Kidney epithelial cell (primary cell): ENCODE measurements around the gene AK4. TPM values are rescaled to one million over a fixed set of nuclear protein-coding genes. Genes with fewer than 3 reads are reported as not detected.

Experiments used
- DNase-seq: peaks from one replicate; pipeline ENCODE4 v3.0.0-alpha.2; 2010; ENCODE audit warnings: low read depth
- H3K27me3 ChIP-seq: 2 replicates; pipeline ENCODE4 v1.6.0; 2011; ENCODE audit warnings: low read length; ENCODE audit not compliant: control insufficient read depth, insufficient read depth
- H3K36me3 ChIP-seq: 2 replicates; pipeline ENCODE4 v1.5.1; 2011; ENCODE audit warnings: low read length; ENCODE audit not compliant: control insufficient read depth, insufficient read depth
- H3K4me3 ChIP-seq: 2 replicates; pipeline ENCODE4 v1.5.1; 2011; ENCODE audit warnings: low read depth, mild to moderate bottlenecking, control low read depth, low read length
- total RNA-seq: library from RNA; depleted of rRNA; stranded (reverse); fragments of >200 nt; gene quantifications from 2 replicates; pipeline ENCODE4 v1.2.3, GENCODE V29; 2015
- TF ChIP-seq, protein P1 (sequence below): IDR thresholded peaks from 2 replicates; pipeline ENCODE4 v1.5.1; 2011; ENCODE audit warnings: mild to moderate bottlenecking, moderate library complexity, low read length, control low read depth, inconsistent platforms; ENCODE audit not compliant: insufficient read depth, poor library complexity, severe bottlenecking

The AK4 gene
- total RNA-seq, 1 donor from 2014 or later, result 25.2 TPM

DNA sequence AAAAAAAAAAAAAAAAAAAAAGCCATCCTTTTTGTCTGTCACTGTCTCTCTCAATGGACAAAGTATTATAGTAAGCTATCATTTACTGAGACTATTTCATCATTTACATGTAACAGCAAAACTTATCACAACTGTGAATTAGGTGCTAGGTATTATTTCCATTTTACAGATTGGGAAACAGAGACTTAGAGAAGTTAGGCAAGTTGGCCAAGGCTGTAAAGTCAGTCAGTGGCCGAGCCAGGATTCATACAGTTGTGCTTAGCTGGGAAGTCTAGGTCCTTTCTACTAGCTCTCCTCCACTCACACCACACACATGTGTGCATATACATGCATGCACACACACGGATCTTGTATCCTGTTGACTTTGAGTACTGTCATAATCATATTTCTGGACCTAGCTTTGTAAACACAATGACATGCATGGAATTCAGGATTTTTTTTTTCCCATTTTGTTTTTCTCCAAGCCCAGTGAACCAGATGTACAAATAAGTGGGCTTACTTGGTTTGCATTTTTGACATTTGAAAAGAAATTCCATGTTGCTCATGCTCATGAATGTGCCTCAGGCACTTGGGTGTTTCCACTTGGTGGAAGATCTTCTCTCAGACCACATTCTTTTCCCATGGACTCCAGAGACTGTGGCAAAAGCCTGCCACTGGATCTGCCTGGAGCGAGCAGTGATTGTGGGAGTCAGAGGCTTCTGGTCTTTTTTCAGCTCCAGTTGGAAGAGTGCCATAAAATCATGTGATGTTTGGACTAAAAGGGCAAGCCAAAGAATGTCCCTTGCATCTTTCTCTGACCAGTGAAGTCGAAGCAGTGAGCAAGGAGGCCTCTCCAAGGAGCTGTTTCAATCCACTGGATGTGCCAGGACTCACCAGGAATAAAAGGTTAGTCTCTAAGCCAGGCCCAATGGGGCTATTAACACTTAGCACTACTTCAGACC is 99.7 kb downstream of the AK4 start:
- peak; percentile 54 for DNase-seq
- Histone ChIP-seq H3K4me3 (no peak overlapping the region), H3K36me3 (no peaks in the 10 kb centered on the region), H3K27me3 (no peaks in the 10 kb centered on the region)
- TF ChIP-seq, protein P1, sequence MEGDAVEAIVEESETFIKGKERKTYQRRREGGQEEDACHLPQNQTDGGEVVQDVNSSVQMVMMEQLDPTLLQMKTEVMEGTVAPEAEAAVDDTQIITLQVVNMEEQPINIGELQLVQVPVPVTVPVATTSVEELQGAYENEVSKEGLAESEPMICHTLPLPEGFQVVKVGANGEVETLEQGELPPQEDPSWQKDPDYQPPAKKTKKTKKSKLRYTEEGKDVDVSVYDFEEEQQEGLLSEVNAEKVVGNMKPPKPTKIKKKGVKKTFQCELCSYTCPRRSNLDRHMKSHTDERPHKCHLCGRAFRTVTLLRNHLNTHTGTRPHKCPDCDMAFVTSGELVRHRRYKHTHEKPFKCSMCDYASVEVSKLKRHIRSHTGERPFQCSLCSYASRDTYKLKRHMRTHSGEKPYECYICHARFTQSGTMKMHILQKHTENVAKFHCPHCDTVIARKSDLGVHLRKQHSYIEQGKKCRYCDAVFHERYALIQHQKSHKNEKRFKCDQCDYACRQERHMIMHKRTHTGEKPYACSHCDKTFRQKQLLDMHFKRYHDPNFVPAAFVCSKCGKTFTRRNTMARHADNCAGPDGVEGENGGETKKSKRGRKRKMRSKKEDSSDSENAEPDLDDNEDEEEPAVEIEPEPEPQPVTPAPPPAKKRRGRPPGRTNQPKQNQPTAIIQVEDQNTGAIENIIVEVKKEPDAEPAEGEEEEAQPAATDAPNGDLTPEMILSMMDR, result no peak

DNA sequence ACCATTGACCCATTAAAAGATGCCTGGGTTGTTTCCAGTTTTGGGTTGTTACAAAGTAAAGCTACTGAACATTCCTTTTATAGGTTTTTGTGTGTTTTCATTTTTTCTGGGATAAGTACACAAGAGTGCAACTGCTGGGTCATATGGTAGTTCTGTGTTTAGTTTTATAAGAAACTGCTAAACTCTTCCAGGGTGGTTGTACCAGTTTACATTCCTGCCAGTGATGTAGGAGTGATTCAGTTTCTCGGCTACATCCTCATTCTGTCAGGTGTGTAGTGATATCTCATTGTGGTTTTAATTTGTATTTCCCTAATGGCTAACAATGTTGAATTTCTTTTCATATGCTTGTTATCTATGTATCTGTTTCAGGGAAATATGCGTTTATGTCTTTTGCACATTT is 102.8 kb downstream of the AK4 start:
- DNase-seq, result no peak
- no peaks in the 10 kb centered on the region for H3K36me3 ChIP-seq

DNA sequence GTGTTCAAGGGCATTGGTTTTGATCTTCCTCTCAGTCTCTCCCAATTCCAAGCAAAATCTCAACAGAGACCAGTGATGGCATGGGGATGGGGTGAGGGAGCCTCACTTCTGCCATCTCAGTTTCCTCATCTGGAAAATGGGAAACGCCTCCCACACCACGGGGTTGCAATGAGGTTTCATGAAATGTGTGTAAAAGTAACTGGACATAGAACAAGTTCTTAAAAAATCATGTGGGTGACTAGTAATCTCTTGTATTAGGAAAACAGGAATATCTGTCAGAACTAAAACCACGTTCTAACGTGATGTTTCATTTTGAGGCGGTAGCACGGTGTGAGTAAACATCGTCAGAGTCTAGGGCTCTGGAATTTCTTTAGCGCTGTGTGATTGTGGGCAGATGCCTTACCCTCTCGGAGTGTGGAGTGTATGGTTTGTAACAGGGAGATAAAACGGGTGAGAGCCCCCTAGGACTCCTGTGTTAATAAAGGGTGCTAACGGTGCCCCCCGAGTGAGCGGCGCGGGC is 105.9 kb downstream of the AK4 start:
- no peak for DNase-seq
- TF ChIP-seq, protein P1, result no peak
- no peaks in the 10 kb centered on the region for H3K36me3 ChIP-seq
- peak overlapping the region; percentile 63 for H3K4me3 ChIP-seq
- H3K27me3 ChIP-seq, result no peaks in the 10 kb centered on the region

More for the DNA sequence above, 102.8 kb downstream of the AK4 start:
- TF ChIP-seq, protein P1, result no peak
- no peaks in the 10 kb centered on the region for H3K27me3 ChIP-seq
- no peak overlapping the region for H3K4me3 ChIP-seq

DNA sequence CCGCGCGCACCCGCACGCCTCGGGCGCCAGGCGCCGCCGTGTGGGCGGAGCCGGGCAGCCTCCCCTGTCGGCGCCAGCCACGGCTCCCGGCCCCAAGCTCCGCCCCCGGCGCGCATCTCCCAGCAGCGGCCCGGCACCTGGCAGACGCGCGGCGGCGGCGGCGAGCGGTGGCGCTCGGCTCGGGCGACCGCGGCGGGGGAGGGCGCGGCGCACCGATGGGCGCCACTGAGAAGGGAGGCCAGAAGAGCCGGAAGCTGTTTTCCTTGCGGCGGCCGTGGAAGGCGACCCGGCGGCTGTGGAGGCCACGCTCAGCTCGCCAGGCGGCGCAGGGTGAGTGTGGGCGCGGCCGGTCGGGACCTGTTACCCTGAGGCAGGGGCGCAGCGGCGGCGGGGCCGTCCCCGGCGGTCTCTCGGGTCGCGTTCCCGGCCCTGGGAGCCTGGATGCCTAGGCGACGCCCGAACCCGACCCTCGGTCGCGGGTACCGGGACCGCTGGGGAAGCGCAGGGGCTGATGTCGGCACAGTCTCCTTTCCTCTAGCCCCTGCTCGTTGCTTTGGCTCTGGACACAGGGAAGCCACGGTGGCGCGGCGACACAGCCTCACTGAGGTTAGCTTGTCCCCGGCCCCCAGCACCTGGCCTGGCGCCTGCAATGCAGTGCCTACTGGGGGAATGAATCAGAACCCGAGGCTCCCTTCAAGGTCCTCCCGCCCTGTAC is 106.5 kb downstream of the AK4 start:
- TF ChIP-seq, protein P1, result no peak
- no peak for DNase-seq
- Histone ChIP-seq H3K27me3 (no peaks in the 10 kb centered on the region), H3K36me3 (no peaks in the 10 kb centered on the region), H3K4me3 (peak overlapping the region; percentile 63)

DNA sequence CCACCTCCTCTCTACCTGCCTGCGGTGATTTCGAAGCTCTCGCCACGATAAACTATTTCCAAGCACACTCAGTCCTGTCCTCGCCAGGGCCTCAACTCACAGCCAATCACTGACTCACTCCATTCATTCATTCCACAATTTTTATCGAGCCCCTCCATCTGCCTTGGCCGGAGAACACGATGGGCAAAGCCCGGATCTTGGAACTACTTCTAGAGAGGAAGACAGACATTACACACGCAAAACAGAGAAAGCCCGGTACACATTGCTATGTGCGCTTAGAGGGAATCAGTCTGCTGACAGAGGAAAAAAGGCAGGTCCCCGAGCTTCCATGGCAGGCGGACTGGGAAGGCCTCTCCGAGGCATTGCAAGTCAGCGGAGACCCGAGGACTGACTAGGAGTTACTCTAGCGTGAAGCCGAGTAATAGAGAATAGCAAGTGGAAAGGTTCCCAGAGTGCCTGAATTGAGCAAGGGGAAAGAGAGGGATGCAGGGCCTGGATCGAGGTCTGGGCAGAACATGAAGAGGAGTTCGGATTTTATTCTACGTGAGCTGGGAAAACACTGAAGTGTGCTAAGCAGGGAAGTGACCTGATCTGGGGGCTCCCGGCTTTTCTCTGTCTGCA is 107.1 kb downstream of the AK4 start:
- Histone ChIP-seq H3K27me3 (no peaks in the 10 kb centered on the region), H3K4me3 (peak overlapping the region; percentile 63), H3K36me3 (no peaks in the 10 kb centered on the region)
- no peak for DNase-seq
- TF ChIP-seq, protein P1, result no peak
